ENCODE data around the gene C2CD4A.

Gene C2CD4A

DNA sequence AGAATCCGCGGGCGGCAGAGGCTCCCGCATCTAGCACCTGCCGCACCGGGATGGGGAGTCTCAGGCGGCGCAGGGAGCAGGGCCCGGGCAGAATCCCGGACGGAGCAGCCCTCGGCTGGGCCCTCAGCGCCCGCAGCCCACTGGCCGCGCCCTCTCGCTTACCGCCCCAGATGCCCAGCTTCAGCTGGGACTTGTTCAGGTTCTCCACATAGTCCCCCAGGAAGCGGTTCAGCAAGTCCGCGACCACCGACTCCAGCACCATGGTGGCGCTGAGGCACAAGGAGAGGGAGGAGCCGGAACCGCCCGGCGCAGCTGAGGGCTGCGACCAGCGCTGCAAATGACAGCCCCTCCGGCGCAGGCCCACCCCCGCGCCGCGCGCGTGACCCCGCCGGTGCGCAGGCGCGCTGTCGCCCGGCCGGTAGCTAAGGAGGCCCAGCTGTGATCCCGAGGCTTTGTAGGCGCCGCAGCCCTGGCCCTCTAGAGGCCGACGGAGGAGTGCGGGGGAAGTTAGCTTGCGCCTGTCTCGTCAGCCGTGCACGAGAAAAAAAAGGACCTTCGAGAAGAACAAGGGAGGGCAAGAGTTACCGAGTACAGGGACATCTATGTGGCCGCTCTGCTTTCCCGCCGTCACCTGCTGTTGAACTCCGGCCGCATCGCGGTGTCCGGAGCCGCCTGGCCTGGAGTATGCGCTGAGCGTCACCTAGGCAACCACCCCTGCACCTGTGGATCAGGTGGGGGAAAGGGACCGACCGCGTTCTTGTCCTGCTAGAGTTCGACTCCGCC, 6.5 kb upstream of the C2CD4A start, which contains the start of gene VPS13C:
TSS of gene VPS13C (minus strand) at position 335 of the 783 bp plus-strand sequence. CDS start at position 262, 73 bp downstream.
- DNase-seq = peak; percentile 96

- DNase-seq = no peak
Measured at GRCh38 chr15:62060896-62061280, 5.9 kb upstream of the C2CD4A start.

- DNase-seq = no peak
Measured at GRCh38 chr15:62063825-62064635, 2.7 kb upstream of the C2CD4A start.

GRCh38 chr15:62067448-62068044, 769 bp downstream of the C2CD4A start:
- peak; percentile 53 for DNase-seq

DNA sequence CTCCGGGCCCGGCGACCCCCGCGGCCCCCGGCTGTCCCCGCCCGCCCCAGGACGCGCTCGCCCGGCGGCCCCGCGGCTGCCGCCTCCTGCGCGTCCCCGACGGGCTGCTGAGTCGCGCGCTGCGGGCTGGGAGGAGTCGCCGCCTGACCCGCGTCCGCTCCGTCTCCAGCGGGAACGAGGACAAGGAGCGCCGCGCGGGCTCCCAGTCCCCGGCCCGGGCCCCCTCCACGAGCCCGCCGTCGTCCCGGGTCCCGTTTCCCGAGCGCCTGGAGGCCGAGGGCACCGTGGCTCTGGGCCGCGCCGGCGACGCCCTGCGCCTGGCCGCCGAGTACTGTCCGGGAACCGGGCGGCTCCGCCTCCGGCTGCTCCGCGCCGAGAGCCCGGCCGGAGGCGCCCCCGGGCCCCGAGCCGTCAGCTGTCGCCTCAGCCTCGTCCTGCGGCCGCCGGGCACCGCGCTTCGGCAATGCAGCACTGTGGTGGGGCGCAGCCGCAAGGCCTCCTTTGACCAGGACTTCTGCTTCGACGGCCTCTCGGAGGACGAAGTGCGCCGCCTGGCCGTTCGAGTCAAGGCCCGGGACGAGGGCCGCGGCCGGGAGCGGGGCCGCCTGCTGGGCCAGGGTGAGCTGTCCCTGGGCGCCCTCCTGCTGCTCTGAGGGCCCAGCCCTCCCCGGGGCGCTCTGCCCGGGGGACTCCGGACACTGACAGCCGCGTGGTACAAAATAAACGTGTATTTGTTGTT, 1.5 kb downstream of the C2CD4A start:
- DNase-seq = peak; percentile 57

GRCh38 chr15:62068810-62069167, 2.0 kb downstream of the C2CD4A start:
- DNase-seq = no peak

DNA sequence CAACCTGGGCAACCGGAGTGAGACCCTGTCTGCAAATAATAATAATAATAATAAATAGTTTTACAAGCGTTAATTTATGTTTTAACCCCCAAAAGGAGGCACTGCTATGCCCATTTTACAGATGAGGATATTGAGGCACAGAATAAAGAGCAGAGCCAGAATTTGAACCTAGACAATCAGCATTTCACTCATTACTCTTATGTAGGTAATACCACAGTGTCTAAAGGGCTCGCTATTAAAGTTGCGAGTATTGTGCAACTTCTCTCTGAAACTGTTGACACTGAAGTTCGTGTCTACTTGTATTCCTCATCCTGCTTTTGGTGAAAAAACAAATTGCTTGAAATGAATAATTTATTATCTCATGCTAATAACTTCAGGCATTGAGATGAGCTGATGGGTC, 2.8 kb downstream of the C2CD4A start:
- no peak for DNase-seq

DNA sequence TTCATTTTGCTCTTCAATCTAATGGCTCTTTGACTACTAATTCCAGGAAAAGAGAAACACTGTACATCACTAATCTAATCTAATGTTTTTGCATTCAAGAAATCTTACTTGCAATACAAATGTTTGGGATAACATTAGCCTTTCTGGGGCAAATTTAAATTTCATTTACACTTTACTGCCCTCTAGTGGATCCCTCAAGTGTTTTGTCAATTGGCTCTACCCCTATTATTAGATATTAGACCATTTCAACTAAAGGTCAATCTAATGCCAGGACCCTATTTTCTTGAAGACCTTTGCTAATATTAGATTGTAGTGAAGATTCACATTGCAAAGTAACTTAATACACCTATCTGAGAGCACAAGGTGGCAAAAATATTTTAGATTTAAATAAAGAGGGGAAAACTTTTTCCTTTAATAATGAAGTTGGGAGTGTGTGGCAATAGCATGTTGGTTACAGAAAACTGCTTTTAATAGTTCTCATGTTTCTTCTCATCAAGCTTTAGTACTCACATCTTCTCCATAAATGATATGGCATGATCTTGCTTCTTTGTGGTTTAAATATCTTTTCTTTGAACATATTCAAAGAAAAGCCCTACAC, 5.0 kb downstream of the C2CD4A start:
- DNase-seq = peak; percentile 54

GRCh38 chr15:62075595-62076277, 9.0 kb downstream of the C2CD4A start:
- DNase-seq = no peak

DNA sequence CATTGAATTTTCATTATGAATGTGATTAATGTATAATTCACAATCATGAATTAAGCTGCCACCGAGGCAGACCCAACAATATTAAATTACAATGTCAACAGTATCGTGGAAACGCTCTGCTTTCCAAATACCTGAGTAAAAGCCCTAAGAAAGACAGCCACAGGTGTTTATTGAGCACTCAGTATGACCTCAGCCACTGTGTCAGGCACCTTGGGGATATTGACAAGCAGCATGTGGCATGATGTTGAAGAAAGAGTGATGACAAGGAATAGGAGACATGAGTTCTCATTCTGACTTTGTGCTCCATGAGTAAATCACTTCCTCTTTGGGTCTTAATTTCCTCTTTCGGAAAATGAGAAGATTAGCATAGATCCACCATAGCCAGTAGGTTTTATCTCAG, 12.8 kb downstream of the C2CD4A start:
- DNase-seq = no peak

GRCh38 chr15:62083194-62084154, 16.7 kb downstream of the C2CD4A start:
- peak; percentile 30 for DNase-seq

- DNase-seq = no peak
Measured at GRCh38 chr15:62085740-62086139, 19.0 kb downstream of the C2CD4A start.

DNA sequence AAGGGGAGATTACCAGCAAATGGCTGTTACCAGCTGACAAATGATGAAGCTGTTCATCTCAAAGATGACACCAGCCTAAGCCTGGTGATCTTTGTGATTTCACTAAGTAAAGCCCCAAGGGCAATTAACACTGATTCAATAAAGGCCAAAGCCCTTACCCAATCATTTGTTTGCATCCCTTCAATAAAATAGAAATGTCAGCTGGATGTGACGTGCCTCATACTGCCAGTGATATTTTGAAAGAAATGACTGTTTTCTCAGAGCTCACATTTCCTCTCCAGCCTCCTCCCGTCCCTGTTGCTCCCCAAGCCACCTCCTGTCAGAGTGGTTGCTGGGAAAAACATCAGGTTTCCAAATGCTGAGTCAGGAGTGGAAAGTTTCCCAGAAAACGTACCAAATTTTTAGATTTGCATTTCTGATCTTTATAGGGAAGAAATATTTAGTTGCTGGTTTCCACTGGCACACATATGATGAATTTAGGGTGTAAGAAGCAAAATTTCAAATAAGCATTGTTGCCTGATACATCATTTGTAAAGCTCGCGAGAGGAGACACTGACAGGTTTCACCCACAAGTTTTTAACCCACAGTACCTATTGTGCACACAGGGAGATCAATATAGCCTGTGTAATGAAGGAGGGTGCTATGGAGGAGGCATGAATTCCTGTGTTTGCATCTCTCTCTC, 21.0 kb downstream of the C2CD4A start:
- DNase-seq = peak; percentile 63

DNA sequence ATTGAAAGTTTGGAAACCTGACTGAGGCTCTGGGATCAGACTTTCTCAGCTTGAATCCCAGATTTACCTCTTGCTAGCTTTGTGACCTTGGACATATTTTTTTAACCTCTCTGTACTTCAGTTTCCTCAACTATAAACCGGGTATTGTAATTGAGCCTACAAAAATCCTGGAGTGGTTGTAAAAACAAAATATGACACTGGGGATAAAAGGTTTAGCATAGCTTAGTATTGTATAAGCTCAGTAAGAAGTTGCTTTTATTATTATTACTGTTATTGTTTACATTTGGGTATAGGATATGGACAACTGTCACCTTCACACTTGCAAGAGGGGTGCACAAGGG, 21.5 kb downstream of the C2CD4A start:
- DNase-seq = no peak

DNA sequence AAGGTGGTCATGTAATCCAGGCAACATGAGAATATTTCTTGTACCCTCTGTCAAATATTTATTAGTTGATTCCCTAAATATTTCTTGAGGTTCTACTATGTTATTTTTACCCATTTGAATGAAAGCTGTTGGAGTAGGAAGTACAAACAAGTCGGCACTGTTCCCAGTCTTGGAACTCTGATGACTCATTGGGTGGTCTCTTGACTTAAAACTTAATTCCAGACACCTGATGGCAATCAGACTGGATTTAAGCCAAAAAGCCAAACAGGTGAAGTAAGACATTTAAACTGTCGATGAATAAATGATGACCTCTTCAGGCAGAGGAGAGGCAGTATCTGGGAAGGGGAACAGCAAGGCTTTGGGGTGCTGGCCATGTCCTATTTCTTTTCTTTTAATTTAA, 22.8 kb downstream of the C2CD4A start:
- no peak for DNase-seq

GRCh38 chr15:62090988-62091387, 24.2 kb downstream of the C2CD4A start:
- DNase-seq = no peak

DNA sequence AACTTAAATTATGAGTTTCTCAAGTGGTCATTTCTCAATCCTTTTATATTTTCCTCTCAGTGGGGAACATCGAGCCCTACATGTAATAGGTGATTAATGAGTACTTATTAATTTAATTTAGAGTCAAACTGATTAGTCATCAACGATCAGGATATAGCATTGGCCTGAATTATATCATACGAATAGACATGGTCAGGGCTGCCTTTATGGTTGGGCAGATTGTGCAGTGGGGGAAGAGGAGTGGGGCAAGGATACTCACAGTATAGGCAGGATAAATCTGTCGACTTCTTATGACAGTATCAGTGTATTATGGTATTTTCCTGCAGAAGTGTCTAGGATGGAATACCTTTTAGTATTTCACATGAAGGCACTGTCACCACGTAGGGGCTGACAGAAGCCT, 27.0 kb downstream of the C2CD4A start:
- no peak for DNase-seq

GRCh38 chr15:62094388-62094787, 27.6 kb downstream of the C2CD4A start:
- DNase-seq = no peak

- DNase-seq = no peak
Measured at GRCh38 chr15:62099094-62099601, 32.4 kb downstream of the C2CD4A start.

GRCh38 chr15:62103431-62103830, 36.7 kb downstream of the C2CD4A start:
- no peak for DNase-seq
